SK-N-MC (cell line): ENCODE measurements around the gene AHR.

ENCODE experiments used
- EZH2 ChIP-seq: fragments of 200-600 bp; sonication (generic); IDR thresholded peaks from one replicate; pipeline ENCODE4 v1.6.1; 2017; ENCODE audit warnings: antibody characterized with exemption
- FOXP2 ChIP-seq: optimal IDR thresholded peaks from 2 replicates; pipeline ENCODE3; 2011; ENCODE audit warnings: mild to moderate bottlenecking, moderate library complexity; ENCODE audit not compliant: insufficient read depth; ENCODE audit errors: extremely low read length, control extremely low read depth
- POLR2AphosphoS5 ChIP-seq: IDR thresholded peaks from 2 replicates; pipeline ENCODE4 v1.6.1; 2012; ENCODE audit warnings: mild to moderate bottlenecking, low read depth, low read length, borderline replicate concordance

DNA sequence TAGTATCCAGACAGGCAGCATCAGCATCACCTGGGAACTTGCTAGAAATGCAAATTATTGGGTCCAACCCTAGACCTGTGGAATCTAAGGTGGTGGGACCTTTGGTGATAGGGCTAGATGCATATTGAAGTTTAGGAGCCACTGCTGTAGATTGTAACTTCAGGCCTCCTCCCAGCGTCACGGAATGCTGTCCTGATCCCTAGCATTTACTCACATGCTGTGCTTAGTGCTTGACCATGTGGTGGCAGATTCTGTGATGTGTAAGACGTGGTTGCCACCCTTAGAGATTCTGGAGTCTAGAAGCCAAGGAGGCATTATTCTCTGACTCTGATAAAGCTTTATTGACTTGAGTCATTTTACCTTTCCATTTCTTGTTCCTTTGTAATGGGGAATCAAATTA lies 13.5 kb downstream of the AHR start:
- TF ChIP-seq POLR2AphosphoS5 (no peak), EZH2 (no peak), FOXP2 (no peak)
